ENCODE results near the gene FXYD5.

DNA sequence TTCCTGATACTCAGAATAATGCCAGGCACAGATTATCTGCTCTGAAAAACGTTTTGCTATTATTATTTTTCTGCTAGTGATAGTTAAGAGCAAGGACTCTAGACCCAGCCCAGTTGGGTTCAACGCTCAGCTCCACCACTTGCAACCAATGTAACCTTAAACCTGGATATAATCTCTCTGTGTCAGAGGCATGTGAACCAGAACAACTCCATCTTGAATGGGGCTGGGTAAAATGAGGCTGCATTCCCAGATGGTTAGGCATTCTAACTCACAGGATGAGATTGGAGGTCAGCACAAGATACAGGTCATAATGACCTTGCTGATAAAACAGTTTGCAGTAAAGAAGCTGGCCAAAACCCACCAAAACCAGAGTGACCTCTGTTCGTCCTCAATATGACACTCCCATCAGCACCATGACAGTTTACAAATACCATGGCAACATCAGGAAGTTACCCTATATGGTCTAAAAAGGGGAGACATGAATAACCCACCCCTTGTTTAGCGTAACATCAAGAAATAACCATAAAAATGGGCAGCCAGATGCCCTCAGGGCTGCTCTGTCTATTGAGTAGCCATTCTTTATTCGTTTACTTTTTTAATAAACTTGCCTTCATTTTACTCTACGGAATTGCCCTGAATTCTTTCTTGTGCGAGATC, 60.4 kb downstream of the FXYD5 start:
- TF ChIP-seq, protein P1, sequence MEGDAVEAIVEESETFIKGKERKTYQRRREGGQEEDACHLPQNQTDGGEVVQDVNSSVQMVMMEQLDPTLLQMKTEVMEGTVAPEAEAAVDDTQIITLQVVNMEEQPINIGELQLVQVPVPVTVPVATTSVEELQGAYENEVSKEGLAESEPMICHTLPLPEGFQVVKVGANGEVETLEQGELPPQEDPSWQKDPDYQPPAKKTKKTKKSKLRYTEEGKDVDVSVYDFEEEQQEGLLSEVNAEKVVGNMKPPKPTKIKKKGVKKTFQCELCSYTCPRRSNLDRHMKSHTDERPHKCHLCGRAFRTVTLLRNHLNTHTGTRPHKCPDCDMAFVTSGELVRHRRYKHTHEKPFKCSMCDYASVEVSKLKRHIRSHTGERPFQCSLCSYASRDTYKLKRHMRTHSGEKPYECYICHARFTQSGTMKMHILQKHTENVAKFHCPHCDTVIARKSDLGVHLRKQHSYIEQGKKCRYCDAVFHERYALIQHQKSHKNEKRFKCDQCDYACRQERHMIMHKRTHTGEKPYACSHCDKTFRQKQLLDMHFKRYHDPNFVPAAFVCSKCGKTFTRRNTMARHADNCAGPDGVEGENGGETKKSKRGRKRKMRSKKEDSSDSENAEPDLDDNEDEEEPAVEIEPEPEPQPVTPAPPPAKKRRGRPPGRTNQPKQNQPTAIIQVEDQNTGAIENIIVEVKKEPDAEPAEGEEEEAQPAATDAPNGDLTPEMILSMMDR (conservative IDR thresholded peaks at IDR 0.05; ENCODE audit: low read depth, low read length), result no peak
- TF ChIP-seq EZH2 (IDR thresholded peaks at IDR 0.05; ENCODE audit: borderline replicate concordance, low read depth, low read length, poor library complexity, severe bottlenecking), result no peak

Measured in A673 (cell line).